Esophagus muscularis mucosa (tissue), 4 donors: ENCODE measurements around the gene KRTAP5-4.

Experiments used
- EP300 ChIP-seq: sonication (generic); formaldehyde crosslinking; IDR thresholded peaks from one replicate; pipeline ENCODE4 v1.6.1; 2017; ENCODE audit warnings: antibody characterized with exemption
- POLR2A ChIP-seq: fragments of 450-650 bp; IDR thresholded peaks from one replicate; pipeline ENCODE4 v1.6.1; 2017; ENCODE audit warnings: antibody characterized with exemption, moderate library complexity, mild to moderate bottlenecking, low read depth
- POLR2AphosphoS5 ChIP-seq, 2 donors: sonication (generic); formaldehyde crosslinking; IDR thresholded peaks; one replicate each; pipeline ENCODE4 v1.6.1; 2017; ENCODE audit warnings: antibody characterized with exemption in 2 of 2
- TF ChIP-seq, protein P1 (sequence below), 3 experiments: fragments of 200-600 bp in 2 of 3; fragments of 450-650 bp in 1 of 3; sonication (generic) in 2 of 3; IDR thresholded peaks; one replicate each; pipeline ENCODE4 v1.5.1; 2017 to 2019; ENCODE audit warnings: antibody characterized with exemption in 3 of 3, mild to moderate bottlenecking in 2 of 3, moderate library complexity in 1 of 3

DNA sequence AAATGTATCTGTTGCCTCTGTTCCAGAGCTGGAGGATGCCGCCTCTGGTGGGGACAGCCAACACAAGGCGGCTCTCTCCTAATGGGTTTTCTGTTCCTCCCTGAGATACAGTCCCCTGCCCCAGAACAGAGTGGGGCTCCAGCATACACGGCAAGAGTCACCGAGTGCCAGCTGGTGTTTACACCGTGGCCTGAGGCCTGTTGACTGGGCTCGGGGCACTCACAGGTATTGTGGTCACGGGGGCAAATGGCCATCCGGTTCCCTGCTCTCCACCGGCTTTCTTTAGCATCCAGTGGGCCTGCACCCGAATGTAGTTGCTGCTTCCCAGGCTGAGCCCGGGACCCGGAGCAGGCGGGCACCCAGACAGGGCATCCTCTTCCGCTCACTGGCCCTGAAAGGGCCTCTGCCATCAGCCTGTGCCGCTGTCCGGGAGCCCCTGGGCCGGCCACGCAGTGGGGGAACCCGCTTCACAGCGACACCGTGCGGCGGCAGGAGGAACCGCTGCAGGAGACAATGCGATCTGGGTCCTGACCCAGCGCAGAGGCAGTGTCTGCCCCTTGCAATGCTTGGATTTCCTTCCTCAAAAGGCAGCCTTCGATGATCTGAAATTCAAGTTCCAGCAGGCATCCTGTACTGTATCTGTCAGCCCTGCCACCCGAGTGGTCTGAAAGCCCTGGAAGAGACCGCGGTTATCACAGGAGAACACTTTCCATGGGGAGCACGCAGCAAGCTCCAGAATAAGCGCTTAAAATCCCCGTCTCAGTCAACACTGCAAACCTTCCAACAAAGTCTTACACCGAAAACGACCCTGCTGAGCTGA is 6.8 kb upstream of the KRTAP5-4 start:
- TF ChIP-seq, protein P1, sequence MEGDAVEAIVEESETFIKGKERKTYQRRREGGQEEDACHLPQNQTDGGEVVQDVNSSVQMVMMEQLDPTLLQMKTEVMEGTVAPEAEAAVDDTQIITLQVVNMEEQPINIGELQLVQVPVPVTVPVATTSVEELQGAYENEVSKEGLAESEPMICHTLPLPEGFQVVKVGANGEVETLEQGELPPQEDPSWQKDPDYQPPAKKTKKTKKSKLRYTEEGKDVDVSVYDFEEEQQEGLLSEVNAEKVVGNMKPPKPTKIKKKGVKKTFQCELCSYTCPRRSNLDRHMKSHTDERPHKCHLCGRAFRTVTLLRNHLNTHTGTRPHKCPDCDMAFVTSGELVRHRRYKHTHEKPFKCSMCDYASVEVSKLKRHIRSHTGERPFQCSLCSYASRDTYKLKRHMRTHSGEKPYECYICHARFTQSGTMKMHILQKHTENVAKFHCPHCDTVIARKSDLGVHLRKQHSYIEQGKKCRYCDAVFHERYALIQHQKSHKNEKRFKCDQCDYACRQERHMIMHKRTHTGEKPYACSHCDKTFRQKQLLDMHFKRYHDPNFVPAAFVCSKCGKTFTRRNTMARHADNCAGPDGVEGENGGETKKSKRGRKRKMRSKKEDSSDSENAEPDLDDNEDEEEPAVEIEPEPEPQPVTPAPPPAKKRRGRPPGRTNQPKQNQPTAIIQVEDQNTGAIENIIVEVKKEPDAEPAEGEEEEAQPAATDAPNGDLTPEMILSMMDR (IDR thresholded peaks at IDR 0.05), result peak; percentile 72 to 97 (median 77)
- no peak for TF ChIP-seq POLR2A
- TF ChIP-seq POLR2AphosphoS5 (IDR thresholded peaks at IDR 0.05), result no peak
- TF ChIP-seq EP300, result no peak
